ENCODE data around the gene QRSL1. TPM values are rescaled to one million over a fixed set of nuclear protein-coding genes. Genes with fewer than 3 reads are reported as not detected.

QRSL1 gene
- total and polyA plus RNA-seq, 2 of the 4 experiments (the other 2 are of a cell fraction) = 6.1 to 10.9 TPM

GRCh38 chr6:106705156-106705555, 75.8 kb downstream of the QRSL1 start:
- in situ Hi-C loops (cut with MboI; ENCODE audit: low sequenced_read_pairs) (no loop called here), dilution Hi-C loops (cut with HindIII; ENCODE audit: low sequenced_read_pairs, unreplicated experiment) (no loop called here), intact Hi-C loops (cut with micrococcal nuclease) (no loop called here)
- no peak overlapping the region for H3K4me2 ChIP-seq (ENCODE audit: low read depth, low read length)
- H3K79me1 ChIP-seq (ENCODE audit: low read depth in 1 of 2, low read length in 2 of 2) = no peaks in the 10 kb centered on the region
- H2AFZ ChIP-seq (replicated peaks; ENCODE audit: low read length, poor library complexity) = no peak overlapping the region
- H2BK20ac ChIP-seq (ENCODE audit: low read depth, low read length) = no peak overlapping the region
- peaks cover 12% of the 10 kb centered on the region for H3K27me3 ChIP-seq (ENCODE audit: control insufficient read depth, insufficient read depth, low read length)
- 62% methylated on average over 3 of the region's 6 CpGs; no CpG with 5 or more reads in 1 of the 2 experiments for WGBS, 2 experiments (ENCODE audit: extremely low coverage in 2 of 2, insufficient read length in 1 of 2)
- H3K4ac ChIP-seq (ENCODE audit: low read depth, low read length) = no peak overlapping the region
- H3K4me3 ChIP-seq (ENCODE audit: insufficient read depth, low read depth, low read length) = no peak overlapping the region
- H3K56ac ChIP-seq (ENCODE audit: extremely low read depth, insufficient read depth, low read length) = no peak overlapping the region
- no TSS peak for BruUV-seq (replicated peaks)
- H3K18ac ChIP-seq (ENCODE audit: low read depth, low read length) = no peak overlapping the region
- H2BK120ac ChIP-seq (ENCODE audit: low read depth, low read length) = no peak overlapping the region
- no peak overlapping the region for H2BK15ac ChIP-seq (ENCODE audit: low read depth, low read length)
- H3K9ac ChIP-seq (ENCODE audit: low read depth, low read length) = no peak overlapping the region
- no peaks in the 10 kb centered on the region for H3K9me3 ChIP-seq (ENCODE audit: control insufficient read depth, insufficient read depth, low read length)
- H3K4me1 ChIP-seq (ENCODE audit: control insufficient read depth, insufficient read depth, low read length) = no peaks in the 10 kb centered on the region
- no peak overlapping the region for H4K8ac ChIP-seq (ENCODE audit: low read depth in 2 of 2, low read length in 2 of 2)
- no peak overlapping the region for H2AK9ac ChIP-seq (replicated peaks; ENCODE audit: low read depth, low read length, poor library complexity)
- H3K14ac ChIP-seq (replicated peaks; ENCODE audit: low read depth, low read length) = no peak overlapping the region
- no peaks in the 10 kb centered on the region for H3K36me3 ChIP-seq (ENCODE audit: control insufficient read depth, insufficient read depth, low read length)
- no peak overlapping the region for H4K5ac ChIP-seq (ENCODE audit: low read depth, low read length)
- no peaks in the 10 kb centered on the region for H3K9me1 ChIP-seq (ENCODE audit: insufficient read depth, low read length)
- H2AK5ac ChIP-seq (ENCODE audit: low read depth, low read length) = no peak overlapping the region
- ChIA-PET CTCF (no interaction called here), POLR2A (ENCODE audit: unreplicated experiment) (no interaction called here)
- H3K23ac ChIP-seq (ENCODE audit: low read depth, low read length) = no peak overlapping the region
- H3K27ac ChIP-seq (ENCODE audit: insufficient read depth, low read length) = no peak overlapping the region
- ATAC-seq (ENCODE audit: low read depth) (no peak), DNase-seq (no peak)
- H4K91ac ChIP-seq (ENCODE audit: insufficient read depth, low read depth, low read length) = no peak overlapping the region
- H4K20me1 ChIP-seq (ENCODE audit: insufficient read depth, low read length) = no peaks in the 10 kb centered on the region
- TF ChIP-seq CEBPB (IDR thresholded peaks at IDR 0.05; ENCODE audit: low read depth, low read length) (no peak), RAD21 (IDR thresholded peaks at IDR 0.05; ENCODE audit: low read length) (no peak), RCOR1 (IDR thresholded peaks at IDR 0.05; ENCODE audit: insufficient replicate concordance, low read length) (no peak), MAFK (IDR thresholded peaks at IDR 0.05; ENCODE audit: low read depth, low read length) (no peak), RFX5 (IDR thresholded peaks at IDR 0.05; ENCODE audit: low read depth, low read length) (no peak), FOS (IDR thresholded peaks at IDR 0.05; ENCODE audit: low read depth, low read length) (no peak), MAZ (IDR thresholded peaks at IDR 0.05; ENCODE audit: borderline replicate concordance, low read depth, low read length) (no peak), NFE2L2 (IDR thresholded peaks at IDR 0.05; ENCODE audit: low read depth, low read length) (no peak), ELK1 (IDR thresholded peaks at IDR 0.05; ENCODE audit: borderline replicate concordance, low read depth, low read length) (no peak), MXI1 (IDR thresholded peaks at IDR 0.05; ENCODE audit: borderline replicate concordance, low read depth, low read length) (no peak), SMC3 (IDR thresholded peaks at IDR 0.05; ENCODE audit: low read depth, low read length) (no peak)
- H2BK5ac ChIP-seq (ENCODE audit: low read depth, low read length, poor library complexity, severe bottlenecking) = no peak overlapping the region

Data from IMR-90 (cell line).